Measurements from ENCODE around the gene SCAPER. TPM values are rescaled to one million over a fixed set of nuclear protein-coding genes. Genes with fewer than 3 reads are reported as not detected.

SCAPER gene
- total RNA-seq, 1 donor from 2014 or later = 78.1 TPM

DNA sequence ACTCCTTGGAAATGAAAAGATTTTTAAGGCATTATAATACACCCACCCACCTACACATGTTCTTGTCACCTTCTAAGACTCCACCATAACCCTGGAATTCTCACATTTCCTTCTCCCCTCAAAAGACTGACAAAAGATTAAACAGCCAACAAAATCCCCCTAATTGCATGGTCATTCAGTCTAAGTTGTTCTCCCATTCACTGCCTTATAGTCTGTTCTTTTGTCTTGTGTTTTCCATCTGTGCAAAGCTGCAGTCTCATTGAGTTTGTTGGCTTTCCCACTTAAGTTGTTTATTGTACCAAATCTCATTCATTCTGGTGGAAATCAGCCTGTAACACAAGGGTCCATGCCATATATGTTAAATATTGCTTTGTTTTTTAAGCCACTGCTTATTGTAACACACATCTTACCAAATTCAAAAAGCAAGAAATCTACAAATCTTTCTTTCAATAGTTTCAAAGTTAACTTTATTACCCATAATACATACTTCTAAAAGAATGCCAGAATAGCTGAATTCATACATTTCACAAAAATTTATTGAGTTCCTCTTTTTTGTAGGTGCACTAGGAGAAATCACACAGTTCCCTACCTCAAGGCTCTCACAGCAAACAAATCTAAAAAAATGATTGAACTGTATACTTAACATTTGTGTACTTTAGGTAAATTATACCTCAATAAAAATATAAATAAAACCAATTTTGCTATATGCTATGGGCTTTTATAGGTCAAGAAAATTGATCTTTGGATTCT is 24.0 kb upstream of the SCAPER start:
- Histone ChIP-seq H3K4me3 (no peak overlapping the region), H3K9me3 (no peaks in the 10 kb centered on the region), H3K27ac (no peak overlapping the region), H3K36me3 (peaks cover 3 to 9% of the 10 kb centered on the region in 2 donors), H3K4me1 (no peaks in the 10 kb centered on the region), H3K27me3 (no peaks in the 10 kb centered on the region)
- intact Hi-C loops (cut with DNase I) = no loop called here
- no peak for DNase-seq (ENCODE audit: low spot score in 2 of 2)
- TF ChIP-seq, protein P1, sequence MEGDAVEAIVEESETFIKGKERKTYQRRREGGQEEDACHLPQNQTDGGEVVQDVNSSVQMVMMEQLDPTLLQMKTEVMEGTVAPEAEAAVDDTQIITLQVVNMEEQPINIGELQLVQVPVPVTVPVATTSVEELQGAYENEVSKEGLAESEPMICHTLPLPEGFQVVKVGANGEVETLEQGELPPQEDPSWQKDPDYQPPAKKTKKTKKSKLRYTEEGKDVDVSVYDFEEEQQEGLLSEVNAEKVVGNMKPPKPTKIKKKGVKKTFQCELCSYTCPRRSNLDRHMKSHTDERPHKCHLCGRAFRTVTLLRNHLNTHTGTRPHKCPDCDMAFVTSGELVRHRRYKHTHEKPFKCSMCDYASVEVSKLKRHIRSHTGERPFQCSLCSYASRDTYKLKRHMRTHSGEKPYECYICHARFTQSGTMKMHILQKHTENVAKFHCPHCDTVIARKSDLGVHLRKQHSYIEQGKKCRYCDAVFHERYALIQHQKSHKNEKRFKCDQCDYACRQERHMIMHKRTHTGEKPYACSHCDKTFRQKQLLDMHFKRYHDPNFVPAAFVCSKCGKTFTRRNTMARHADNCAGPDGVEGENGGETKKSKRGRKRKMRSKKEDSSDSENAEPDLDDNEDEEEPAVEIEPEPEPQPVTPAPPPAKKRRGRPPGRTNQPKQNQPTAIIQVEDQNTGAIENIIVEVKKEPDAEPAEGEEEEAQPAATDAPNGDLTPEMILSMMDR (IDR thresholded peaks at IDR 0.05) = no peak

DNA sequence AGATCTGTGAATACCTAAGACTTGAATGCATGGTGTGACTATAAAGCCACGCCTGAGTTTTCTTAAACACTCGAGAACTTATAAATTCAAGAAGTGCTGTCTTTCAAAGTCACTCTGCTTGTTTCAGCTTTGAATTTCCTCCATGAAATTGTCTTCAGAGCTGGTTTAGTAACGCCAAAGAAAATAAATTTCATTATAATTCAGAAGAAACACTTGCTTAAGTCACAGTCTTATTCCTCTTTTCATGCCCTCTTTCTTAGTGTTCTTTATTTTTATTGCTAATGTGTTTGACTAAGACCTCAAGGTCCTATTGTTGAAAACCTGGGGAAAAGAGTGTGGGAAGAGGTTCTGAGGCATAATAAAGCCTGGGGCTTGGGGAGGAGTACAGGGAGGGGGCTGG is 23.1 kb upstream of the SCAPER start:
- TF ChIP-seq, protein P1 (IDR thresholded peaks at IDR 0.05) = no peak
- Histone ChIP-seq H3K4me1 (no peaks in the 10 kb centered on the region), H3K9me3 (no peaks in the 10 kb centered on the region), H3K27me3 (no peaks in the 10 kb centered on the region), H3K4me3 (no peak overlapping the region), H3K27ac (no peak overlapping the region), H3K36me3 (no peaks in the 10 kb centered on the region)
- no peak for DNase-seq (ENCODE audit: low spot score in 2 of 2)
- intact Hi-C loops (cut with DNase I) = no loop called here

DNA sequence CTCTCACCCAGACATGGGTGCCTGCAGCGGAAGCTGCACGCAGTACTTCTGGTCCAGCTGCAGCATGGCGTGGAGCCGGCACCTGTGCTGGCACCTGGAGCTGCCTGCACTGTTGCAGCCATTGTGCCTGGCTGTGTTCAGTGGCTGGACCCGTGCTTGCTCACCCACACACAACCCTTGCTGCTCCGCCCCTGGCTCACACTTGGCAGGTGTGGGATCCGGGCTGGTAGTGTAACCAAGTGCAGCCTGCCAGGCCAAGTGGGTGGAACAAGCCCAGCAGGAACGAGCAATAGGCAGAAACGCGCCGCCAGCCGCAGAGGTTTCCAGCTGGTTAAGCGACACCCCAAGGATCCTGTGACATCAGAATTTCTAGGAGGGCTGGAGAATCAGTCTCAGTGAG is 11.2 kb upstream of the SCAPER start:
- TF ChIP-seq, protein P1 (IDR thresholded peaks at IDR 0.05) = no peak

DNA sequence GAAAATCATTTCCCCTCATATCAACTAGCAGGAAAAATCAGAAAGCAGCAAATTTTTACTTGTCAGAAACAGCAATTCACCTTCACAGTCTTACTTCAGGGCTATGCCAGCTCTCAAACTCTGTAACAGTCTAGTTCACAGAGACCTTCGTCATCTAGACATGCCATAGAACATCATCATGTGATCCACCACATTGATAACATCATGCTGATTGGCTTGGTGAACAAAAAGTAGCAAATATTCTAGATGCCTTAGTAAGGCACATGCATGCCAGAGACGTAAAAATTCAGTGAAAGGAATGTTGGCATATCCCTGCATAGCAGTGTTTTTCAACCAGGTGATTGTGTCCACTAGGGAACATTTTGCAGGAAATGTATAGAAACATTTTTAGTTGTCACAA is 8.6 kb upstream of the SCAPER start:
- H3K36me3 ChIP-seq = no peaks in the 10 kb centered on the region
- intact Hi-C loops (cut with DNase I) = no loop called here
- no peak for DNase-seq (ENCODE audit: low spot score in 2 of 2)
- no peak overlapping the region for H3K27ac ChIP-seq
- no peaks in the 10 kb centered on the region for H3K4me1 ChIP-seq
- TF ChIP-seq, protein P1 (IDR thresholded peaks at IDR 0.05) = no peak
- no peaks in the 10 kb centered on the region for H3K27me3 ChIP-seq
- no peak overlapping the region for H3K4me3 ChIP-seq
- no peaks in the 10 kb centered on the region for H3K9me3 ChIP-seq

More for the DNA sequence above, 11.2 kb upstream of the SCAPER start:
- Histone ChIP-seq H3K4me1 (no peaks in the 10 kb centered on the region), H3K27me3 (no peaks in the 10 kb centered on the region), H3K36me3 (no peaks in the 10 kb centered on the region), H3K4me3 (no peak overlapping the region), H3K27ac (no peak overlapping the region), H3K9me3 (no peaks in the 10 kb centered on the region)
- no peak for DNase-seq (ENCODE audit: low spot score in 2 of 2)
- intact Hi-C loops (cut with DNase I) = no loop called here

DNA sequence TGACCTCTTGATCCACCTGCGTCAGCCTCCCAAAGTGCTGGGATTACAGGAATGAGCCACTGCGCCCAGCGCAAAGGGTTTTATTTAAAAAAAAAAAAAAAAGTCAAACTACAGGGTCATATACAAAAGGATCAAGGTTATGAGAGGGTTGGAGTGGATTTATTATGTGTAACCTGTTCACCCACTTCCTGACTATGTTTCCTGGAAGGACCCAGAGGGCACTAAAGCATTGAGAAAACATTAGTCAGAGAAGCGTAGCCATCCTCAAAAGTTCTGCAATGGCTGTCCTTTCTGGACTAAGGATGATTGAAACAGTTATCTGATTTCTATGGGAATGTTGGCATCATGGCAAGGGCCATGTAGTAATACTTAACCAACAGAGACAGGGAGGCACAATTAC is 7.3 kb upstream of the SCAPER start:
- intact Hi-C loops (cut with DNase I) = no loop called here
- Histone ChIP-seq H3K36me3 (no peaks in the 10 kb centered on the region), H3K27ac (no peak overlapping the region), H3K4me1 (no peaks in the 10 kb centered on the region), H3K27me3 (no peaks in the 10 kb centered on the region), H3K4me3 (no peak overlapping the region), H3K9me3 (no peaks in the 10 kb centered on the region)
- no peak for DNase-seq (ENCODE audit: low spot score in 2 of 2)
- TF ChIP-seq, protein P1 (IDR thresholded peaks at IDR 0.05) = no peak
